HG03196 (cell line): ENCODE results near the gene NPFFR1.

Experiments used
- ATAC-seq: cut with Tn5 transposase; IDR thresholded peaks from one replicate; pipeline ENCODE4 v1.9.1; 2021; ENCODE audit not compliant: unreplicated experiment

The NPFFR1 gene

GRCh38 chr10:70283445-70284399 is at the start of gene NPFFR1:
TSS of gene NPFFR1 (minus strand) at chr10:70284004. CDS start at chr10:70283676, 328 bp downstream.
- no peak for ATAC-seq

- ATAC-seq, result no peak
Observed at GRCh38 chr10:70333268-70333667, 49.5 kb upstream of the NPFFR1 start.

- no peak for ATAC-seq
Observed at GRCh38 chr10:70331486-70332268, 47.9 kb upstream of the NPFFR1 start.

DNA sequence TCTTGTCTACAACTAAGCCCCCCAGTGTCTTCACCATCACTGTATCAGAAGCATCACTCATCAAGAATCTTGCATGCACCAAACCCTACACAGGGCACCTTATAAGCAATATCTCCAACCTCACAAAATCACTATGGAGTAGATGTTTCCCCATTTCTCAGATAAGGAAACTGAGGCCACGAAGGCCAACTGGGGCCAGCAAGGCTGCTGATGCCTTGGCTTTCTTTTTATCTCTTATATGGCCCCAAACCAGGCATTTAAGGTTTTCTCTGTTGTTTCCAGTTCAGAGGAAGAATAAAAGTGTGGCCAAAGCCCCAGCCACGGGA is 47.3 kb upstream of the NPFFR1 start:
- ATAC-seq, result no peak

GRCh38 chr10:70330671-70331070 is 46.9 kb upstream of the NPFFR1 start:
- no peak for ATAC-seq

GRCh38 chr10:70328967-70329366 is 45.2 kb upstream of the NPFFR1 start:
- ATAC-seq, result no peak

GRCh38 chr10:70328018-70328417 is 44.2 kb upstream of the NPFFR1 start:
- no peak for ATAC-seq

DNA sequence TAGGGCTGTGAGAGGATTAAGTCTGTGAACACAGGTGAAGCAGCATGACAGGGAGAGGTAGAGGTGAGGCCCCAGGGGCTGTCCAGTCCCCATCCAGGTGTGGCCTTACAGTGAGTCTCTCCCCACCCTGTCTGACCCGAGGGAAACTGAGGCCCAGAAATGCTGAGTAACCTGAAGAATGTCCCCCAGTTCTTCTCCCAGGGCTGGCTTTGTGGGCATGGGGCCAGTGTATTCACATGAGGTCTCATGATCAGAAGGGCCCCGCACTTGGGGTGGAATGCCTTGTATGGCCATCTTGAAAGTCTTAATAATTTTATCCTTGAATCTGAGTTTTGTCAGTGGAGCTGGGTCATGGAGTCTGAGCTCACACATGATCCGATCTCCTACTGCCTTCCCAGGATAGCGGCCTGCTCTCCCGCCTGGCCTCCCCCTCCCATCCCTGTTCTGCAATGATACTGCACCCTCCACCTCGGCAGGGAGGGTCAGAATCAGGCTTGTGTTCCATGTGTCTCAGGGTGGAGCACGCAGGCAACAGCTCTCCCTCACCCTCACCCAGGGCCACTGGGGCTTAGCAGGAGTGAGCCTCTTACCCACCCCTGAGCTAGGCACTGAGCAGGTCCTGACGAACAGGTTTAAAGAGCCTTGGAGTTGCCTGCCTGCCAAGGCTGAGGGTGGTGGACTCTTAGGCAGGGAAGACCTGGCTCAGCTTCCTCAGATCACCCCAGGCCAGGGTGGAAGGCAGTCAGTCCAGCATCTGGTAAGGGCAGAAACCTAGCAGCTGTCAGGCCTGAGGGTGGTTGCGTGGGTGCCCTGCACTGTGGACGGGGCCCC is 41.4 kb upstream of the NPFFR1 start:
- no peak for ATAC-seq

GRCh38 chr10:70324339-70324861 is 40.6 kb upstream of the NPFFR1 start:
- ATAC-seq, result no peak

GRCh38 chr10:70323697-70324338 is 40.0 kb upstream of the NPFFR1 start:
- ATAC-seq, result no peak

- ATAC-seq, result no peak
Observed at GRCh38 chr10:70323138-70323696, 39.4 kb upstream of the NPFFR1 start.

DNA sequence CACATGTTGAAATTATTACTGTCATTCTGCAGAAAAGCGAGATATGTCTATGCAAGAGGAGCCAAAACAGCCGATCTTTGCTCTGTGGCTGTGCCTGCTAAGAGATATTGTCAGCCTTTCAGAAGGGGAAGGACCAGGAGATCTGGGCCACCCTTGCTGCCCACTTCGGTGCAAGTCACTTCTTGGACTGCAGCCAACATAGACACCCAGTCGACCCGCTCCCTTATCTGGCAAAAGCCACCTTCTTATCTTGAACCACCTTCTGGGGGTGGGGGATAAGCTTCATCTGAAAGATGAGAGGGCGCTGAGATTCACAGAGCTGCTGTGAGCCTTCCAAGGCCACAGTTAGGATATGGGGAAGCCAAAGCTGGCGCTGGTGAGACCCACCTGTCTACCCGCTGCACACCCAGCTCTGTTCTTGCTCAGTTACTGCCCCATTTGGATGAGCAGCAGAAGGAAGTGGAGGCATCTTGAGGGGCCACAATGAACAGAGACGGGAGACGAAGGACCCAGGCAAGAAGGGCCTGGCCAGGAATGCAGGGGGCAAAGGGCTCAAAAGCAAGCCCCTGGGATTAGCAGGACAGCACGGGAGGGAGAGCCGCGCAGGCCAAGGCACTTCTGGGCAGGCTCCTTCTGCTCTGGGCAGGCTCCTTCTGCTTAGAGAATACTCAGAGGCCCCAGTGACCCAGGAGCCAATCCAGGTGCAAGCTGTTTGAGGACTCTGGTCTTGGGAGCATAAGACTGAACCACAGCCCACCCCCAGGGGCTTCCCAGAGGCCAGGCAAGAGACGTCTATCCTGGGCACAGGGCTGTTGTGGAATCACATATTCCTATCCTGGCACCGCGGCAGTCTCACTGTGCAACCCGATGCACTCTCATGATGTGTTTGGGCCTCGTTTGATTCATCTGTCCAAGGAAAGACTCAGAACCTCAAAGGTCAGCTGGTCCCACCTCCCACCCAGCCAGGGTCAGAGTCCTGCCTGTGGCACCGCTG is 38.4 kb upstream of the NPFFR1 start:
- ATAC-seq, result no peak

DNA sequence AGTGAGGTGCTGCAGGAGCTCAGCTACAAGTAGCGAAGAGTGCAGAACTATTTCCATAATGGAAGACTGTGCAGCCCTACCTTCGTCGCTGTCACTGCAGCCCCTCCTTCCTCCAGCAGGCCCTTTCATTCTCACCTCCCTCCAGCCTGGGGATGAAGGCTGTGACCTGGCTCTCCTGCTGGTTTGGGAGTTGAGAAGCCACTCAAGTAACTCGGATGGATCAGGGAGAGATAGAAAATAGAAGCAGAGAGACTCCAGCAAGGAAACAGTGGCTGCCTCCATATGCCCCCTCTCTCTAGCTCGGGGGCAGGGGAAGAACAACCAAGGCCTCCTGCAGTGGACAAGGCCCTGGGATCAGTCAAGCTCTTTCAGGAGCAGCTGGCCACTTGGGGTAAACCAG is 37.4 kb upstream of the NPFFR1 start:
- ATAC-seq, result no peak

DNA sequence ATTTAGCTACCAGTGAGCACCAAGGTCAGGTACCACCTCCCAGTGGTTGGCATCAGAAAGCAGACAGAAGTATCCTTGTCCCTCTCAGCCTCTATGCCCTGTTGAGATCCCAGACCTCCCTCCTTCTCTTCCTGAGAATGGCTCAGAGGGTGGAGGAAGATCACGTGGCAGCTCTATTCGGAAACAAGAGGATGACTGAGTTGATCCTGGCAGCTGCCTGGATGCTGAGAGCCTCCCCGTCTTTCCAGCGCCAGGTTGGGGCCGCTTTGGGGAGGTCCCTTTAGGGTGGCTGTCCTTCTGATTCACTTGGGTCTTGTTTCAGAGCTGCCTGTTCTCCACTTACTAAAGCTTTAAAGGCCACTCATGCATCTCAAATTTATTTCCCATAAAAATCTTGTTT is 36.9 kb upstream of the NPFFR1 start:
- ATAC-seq, result no peak

DNA sequence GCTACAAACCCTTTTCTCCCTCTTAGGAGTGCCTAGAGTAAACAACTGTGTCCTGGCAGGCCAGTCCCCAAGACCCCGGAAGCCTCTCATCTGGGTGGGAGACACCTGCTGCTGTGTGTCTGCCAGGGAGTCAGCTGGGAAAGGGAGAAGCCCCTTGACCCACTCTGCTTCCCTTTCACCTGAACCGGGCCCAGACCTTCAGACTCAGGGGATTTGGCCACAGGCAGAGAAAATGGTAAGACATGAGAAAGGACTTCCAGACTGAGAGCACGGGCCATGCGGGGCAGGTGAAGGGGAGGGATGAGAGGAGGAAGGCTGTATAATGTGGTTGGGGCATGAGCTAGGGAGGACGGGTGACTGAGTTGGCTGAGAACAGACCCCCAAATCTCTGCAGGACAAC is 36.0 kb upstream of the NPFFR1 start:
- no peak for ATAC-seq

GRCh38 chr10:70319183-70319582 is 35.4 kb upstream of the NPFFR1 start:
- no peak for ATAC-seq

GRCh38 chr10:70317943-70318318 is 34.1 kb upstream of the NPFFR1 start:
- no peak for ATAC-seq

- ATAC-seq, result no peak
Observed at GRCh38 chr10:70317272-70317942, 33.6 kb upstream of the NPFFR1 start.
